GM19324 (cell line): ENCODE results near the gene CCL25.
A peak's percentile ranks its signal among the peaks of the same experiment; 100 is the strongest.
"Not testable (repeated sequence)": the region's sequence is repeated elsewhere in the genome, so short reads cannot be mapped to it uniquely, and the experiment has no call there.

Experiments
- ATAC-seq: cut with Tn5 transposase; IDR thresholded peaks from one replicate; pipeline ENCODE4 v1.9.1; 2021; ENCODE audit warnings: mild to moderate bottlenecking, moderate library complexity; ENCODE audit not compliant: unreplicated experiment, low FRiP score

Gene CCL25, protein sequence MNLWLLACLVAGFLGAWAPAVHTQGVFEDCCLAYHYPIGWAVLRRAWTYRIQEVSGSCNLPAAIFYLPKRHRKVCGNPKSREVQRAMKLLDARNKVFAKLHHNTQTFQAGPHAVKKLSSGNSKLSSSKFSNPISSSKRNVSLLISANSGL

GRCh38 chr19:8052464-8052859 lies at the start of gene CCL25:
TSS of gene CCL25 (plus strand) at chr19:8052760. CDS start at chr19:8053050, 290 bp downstream.
- no peak for ATAC-seq

DNA sequence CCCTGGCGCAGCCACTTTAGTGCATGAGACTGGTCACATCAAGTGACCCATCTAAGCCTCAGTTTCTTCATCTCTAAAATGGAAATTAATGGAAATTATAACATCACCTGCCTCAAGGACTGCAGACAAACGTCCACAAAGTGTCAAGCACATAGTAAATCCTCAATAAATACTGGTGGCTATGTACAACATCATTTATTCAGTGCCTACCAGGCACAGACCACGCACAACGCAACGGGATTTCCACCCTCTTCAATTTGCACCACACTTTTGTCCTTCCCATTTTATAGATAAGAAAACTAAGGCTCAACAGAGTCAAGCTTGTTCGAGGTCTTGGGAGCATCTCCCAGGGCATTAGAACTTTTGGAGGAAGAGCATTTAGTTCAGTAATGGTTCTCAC lies 48.6 kb upstream of the CCL25 start:
- ATAC-seq: no peak

- ATAC-seq: peak; percentile 35
These were observed 47.6 kb upstream of the CCL25 start for GRCh38 chr19:8004723-8005513.

DNA sequence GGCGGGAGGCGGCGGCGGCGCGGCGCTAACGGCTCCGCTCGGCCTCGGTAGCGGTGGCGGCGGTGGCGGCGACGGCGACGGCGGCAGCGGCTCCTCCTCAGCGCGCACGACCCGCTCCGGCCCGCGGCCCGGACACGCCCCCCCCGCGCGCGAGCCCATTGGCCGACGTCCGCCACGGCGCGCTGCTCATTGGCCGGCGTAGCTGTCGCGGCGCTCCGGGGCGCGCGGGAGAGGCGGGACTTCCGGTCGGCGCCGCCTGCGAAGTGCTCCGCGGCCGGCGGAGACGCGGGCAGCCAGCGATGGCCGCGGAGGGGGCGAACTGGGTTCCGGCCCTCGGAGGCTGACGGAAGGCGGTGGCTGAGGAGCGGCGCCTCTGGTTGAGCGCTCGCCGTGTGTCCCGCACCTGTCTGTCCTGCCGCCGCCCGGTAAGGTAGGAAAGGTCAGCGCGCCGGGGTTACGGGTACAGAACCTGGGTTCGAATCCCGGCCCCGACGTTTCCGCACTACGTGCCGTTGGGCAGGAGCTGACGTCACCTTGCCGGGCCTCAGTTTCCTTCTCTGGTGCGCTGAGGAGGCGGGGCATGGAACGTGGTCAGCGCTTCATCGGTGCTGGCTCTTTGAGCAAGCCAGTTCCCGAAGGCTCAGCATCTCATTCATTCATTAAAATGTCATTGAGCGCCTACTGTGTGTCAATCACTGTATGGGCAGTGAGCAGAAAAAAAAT lies 46.9 kb upstream of the CCL25 start, which contains the start of gene ELAVL1:
Gene ELAVL1 (minus strand): TSS at position 108 of the 723 bp plus-strand sequence. CDS start 13,826 bp downstream, outside the sequence.
- peak; percentile 87 for ATAC-seq

- ATAC-seq: no peak
These were observed 34.8 kb upstream of the CCL25 start for GRCh38 chr19:8017808-8018207.

DNA sequence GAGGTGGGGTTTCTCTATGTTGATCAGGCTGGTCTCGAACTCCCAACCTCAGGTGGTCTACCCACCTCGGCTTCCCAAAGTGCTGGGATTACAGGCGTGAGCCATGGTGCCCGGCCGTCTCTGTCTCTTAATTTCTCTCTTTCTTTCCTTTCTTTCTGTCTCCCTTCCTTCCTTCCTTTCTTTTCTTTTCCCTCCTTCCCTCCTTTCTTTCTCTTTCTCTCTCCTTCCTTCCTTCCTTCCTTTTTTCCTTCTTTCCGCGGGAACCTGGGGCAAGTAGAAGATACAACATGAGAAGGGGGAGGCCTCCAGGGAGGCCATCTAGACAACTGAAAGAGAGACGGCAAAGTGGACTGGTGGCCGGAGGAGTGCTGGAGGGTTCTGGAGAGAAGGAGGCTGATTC lies 31.9 kb upstream of the CCL25 start:
- no peak for ATAC-seq

- no peak for ATAC-seq
These were observed 31.2 kb upstream of the CCL25 start for GRCh38 chr19:8021374-8021773.

- no peak for ATAC-seq
These were observed 30.3 kb upstream of the CCL25 start for GRCh38 chr19:8022275-8022674.

DNA sequence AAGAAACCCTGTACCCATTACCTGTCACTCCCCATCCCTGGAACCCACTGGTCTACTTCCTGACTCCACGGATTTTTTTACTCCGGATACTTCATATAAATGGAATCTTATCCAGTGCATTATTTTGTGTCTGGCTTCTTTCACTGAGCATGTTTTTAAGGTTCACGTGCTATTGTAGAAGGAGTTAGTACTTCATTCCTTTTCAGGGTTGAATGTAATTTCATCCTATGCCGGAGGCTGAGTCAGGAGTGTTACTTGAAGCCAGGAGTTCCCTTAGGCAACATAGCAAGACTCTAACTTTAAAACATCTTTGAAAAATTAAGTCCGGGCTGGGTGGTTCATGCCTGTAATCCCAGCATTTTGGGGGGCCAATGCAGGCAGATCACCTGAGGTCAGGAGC lies 29.2 kb upstream of the CCL25 start:
- no peak for ATAC-seq

GRCh38 chr19:8024256-8024655 lies 28.3 kb upstream of the CCL25 start:
- ATAC-seq: not testable (repeated sequence)

GRCh38 chr19:8025316-8025715 lies 27.2 kb upstream of the CCL25 start:
- ATAC-seq: no peak

- no peak for ATAC-seq
These were observed 23.5 kb upstream of the CCL25 start for GRCh38 chr19:8028951-8029491.

GRCh38 chr19:8030960-8031359 lies 21.6 kb upstream of the CCL25 start:
- ATAC-seq: no peak

GRCh38 chr19:8033287-8034177 lies 19.0 kb upstream of the CCL25 start:
- ATAC-seq: not testable (repeated sequence)

DNA sequence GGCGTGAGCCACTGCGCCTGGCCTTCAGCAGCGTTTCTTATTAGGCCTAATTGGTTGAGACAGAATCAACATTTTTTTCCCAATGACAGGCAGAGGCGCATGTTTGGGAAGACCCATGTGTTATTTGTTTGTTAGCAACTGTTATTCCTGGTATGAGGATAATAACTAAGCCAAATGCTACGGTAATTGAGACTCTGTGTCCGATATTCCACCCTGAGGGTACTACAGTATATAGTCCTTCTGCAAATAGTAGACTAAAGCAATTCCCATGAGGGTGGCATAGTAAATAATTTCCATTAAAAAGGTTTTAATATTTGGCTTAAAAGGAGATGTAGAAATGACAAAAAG lies 18.4 kb upstream of the CCL25 start:
- ATAC-seq: no peak

GRCh38 chr19:8036434-8037099 lies 16.0 kb upstream of the CCL25 start:
- ATAC-seq: no peak

GRCh38 chr19:8038815-8039214 lies 13.7 kb upstream of the CCL25 start:
- no peak for ATAC-seq

DNA sequence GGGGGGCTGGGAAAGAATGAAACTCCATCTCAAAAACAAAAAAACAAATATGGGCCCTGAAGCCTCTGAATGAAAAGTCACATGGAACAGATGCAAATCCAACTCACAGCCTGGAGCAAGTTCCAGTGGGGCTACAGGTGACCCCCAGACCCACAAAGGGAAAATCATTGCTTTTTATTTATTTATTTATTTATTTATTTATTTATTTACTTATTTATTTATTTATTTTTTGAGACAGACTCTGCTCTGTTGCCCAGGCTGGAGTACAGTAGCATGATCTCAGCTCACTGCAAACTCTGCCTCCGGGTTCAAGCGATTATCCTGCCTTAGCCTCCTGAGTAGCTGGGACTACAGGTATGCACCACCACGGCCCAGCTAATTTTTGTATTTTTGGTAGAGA lies 13.3 kb upstream of the CCL25 start:
- ATAC-seq: no peak

DNA sequence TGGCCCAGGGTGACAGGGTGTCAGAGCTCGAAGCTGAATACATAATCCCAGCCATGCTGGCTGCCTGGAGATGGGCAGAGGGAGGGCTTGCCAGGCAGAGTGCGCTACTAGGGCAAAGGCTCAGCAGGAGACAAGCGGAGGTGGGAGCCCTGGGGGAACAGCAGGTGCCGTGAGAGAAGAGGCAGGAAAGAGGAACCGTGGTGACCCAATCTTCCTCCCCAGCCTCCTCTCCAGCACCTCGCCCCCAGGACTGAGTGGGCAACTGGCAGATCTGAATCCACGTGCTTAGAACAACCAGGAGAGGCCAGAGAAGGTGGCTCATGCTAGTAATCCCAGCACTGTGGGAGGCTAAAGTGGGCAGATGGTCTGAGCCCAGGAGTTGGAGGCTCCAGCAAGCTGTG lies 11.0 kb upstream of the CCL25 start:
- ATAC-seq: no peak

GRCh38 chr19:8042900-8043299 lies 9.7 kb upstream of the CCL25 start:
- ATAC-seq: no peak
